K562 (cell line): ENCODE measurements around the gene CCDC27. TPM values are rescaled to one million over a fixed set of nuclear protein-coding genes. Genes with fewer than 3 reads are reported as not detected.

Experiments
- ARID1B ChIP-seq: fragments of 450-650 bp; IDR thresholded peaks from 2 replicates; pipeline ENCODE4 v1.6.1; 2016; ENCODE audit warnings: antibody characterized with exemption, mild to moderate bottlenecking, inconsistent platforms
- E2F3 ChIP-seq: fragments of 250-450 bp; sonication (Bioruptor Pico); IDR thresholded peaks from 2 replicates; pipeline ENCODE4 v1.4.0; 2020; ENCODE audit warnings: mild to moderate bottlenecking
- HNRNPK ChIP-seq: fragments of 200-400 bp; formaldehyde crosslinking; IDR thresholded peaks from one replicate; pipeline ENCODE4 v1.6.1; 2018; ENCODE audit warnings: mild to moderate bottlenecking, low read depth, low read length; ENCODE audit not compliant: poor library complexity, severe bottlenecking
- HNRNPL ChIP-seq: fragments of 200-400 bp; formaldehyde crosslinking; IDR thresholded peaks from 2 replicates; pipeline ENCODE4 v1.6.1; 2017; ENCODE audit warnings: low read depth, mild to moderate bottlenecking, low read length
- NR4A1 ChIP-seq, 2 experiments: fragments of 250-450 bp in 1 of 2; fragments of 450-650 bp in 1 of 2; sonication (Bioruptor Pico) in 1 of 2; IDR thresholded peaks; 2 replicates each; pipeline versions ENCODE4 v1.4.0 to v1.6.1; 2016 to 2020; ENCODE audit warnings: mild to moderate bottlenecking in 2 of 2, missing compliant biosample characterization in 1 of 2, missing genetic modification characterization in 1 of 2, moderate library complexity in 1 of 2
- PHF8 ChIP-seq: fragments of 200-600 bp; sonication (generic); IDR thresholded peaks from 2 replicates; pipeline ENCODE4 v1.6.1; 2012; ENCODE audit warnings: mixed run types, mild to moderate bottlenecking, inconsistent platforms, low read length, moderate library complexity, borderline replicate concordance
- POU5F1 ChIP-seq: fragments of 150-350 bp; IDR thresholded peaks from 2 replicates; pipeline ENCODE4 v1.6.1; 2014; ENCODE audit warnings: borderline replicate concordance, low read length, low read depth, mild to moderate bottlenecking; ENCODE audit not compliant: partially characterized antibody
- RUNX1 ChIP-seq: sonication (generic); IDR thresholded peaks from 2 replicates; pipeline ENCODE4 v1.6.1; 2016; ENCODE audit warnings: antibody characterized with exemption, low read depth
- TBL1XR1 ChIP-seq, 2 experiments: IDR thresholded peaks; 2 replicates each; pipeline ENCODE4 v1.6.1; 2012; ENCODE audit warnings: improper control_type of control experiment in 2 of 2, low read length in 2 of 2, mild to moderate bottlenecking in 1 of 2
- polyA plus RNA-seq, 8 experiments: library from polyadenylated mRNA; depleted of rRNA in 4 of 8; stranded (reverse) in 5 of 8; unstranded in 3 of 8; fragments of >200 nt; fragmentation: Nextera tagmentation in 2 of 8; fragmentation: Illumina TruSeq in 1 of 8; extraction: Ambion mirVana in 2 of 8; extraction: Trizol in 1 of 8; gene quantifications; 2 replicates each; pipeline versions ENCODE4 v1.2.1 to v1.2.3, GENCODE V29; 2011 to 2014; ENCODE audit warnings: inconsistent platforms in 1 of 8, missing spikeins in 1 of 8
- total RNA-seq, 7 experiments: library from RNA; depleted of rRNA in 6 of 7; stranded (reverse); fragments of >200 nt in 6 of 7; fragmentation: Illumina TruSeq in 2 of 7; extraction: Trizol in 2 of 7; gene quantifications; 2 replicates each; pipeline versions ENCODE4 v1.2.1 to v1.2.3, GENCODE V29; 2011 to 2021; ENCODE audit warnings: low replicate concordance in 1 of 7
- TF ChIP-seq, protein P1 (sequence below), 2 experiments: fragments of 450-650 bp; IDR thresholded peaks; 2 replicates each; pipeline ENCODE4 v1.6.1; 2016
- TF ChIP-seq, protein P2 (sequence below): fragments of 450-650 bp; IDR thresholded peaks from 2 replicates; pipeline ENCODE4 v1.6.1; 2016; ENCODE audit warnings: missing biosample characterization, missing genetic modification characterization
- TF ChIP-seq, protein P3 (sequence below), 2 experiments: fragments of 450-650 bp in 1 of 2; sonication (generic) in 1 of 2; formaldehyde crosslinking in 1 of 2; IDR thresholded peaks in 1 of 2; conservative IDR thresholded peaks in 1 of 2; 2 replicates each; pipeline versions ENCODE4 v1.6.1 to v1.8.1; 2016 to 2023; ENCODE audit warnings: mild to moderate bottlenecking in 2 of 2, moderate library complexity in 2 of 2, inconsistent platforms in 1 of 2, missing genetic modification reagents in 1 of 2
- TF ChIP-seq, protein P4 (sequence below): fragments of 450-650 bp; IDR thresholded peaks from 2 replicates; pipeline ENCODE4 v1.6.1; 2016; ENCODE audit warnings: low read depth

CCDC27 gene
- total and polyA plus RNA-seq, 9 of the 15 experiments (the other 6 are each of a cell fraction or from before 2014, with no cell fraction given), result 0.01 to 0.04 TPM; not detected in 7

DNA sequence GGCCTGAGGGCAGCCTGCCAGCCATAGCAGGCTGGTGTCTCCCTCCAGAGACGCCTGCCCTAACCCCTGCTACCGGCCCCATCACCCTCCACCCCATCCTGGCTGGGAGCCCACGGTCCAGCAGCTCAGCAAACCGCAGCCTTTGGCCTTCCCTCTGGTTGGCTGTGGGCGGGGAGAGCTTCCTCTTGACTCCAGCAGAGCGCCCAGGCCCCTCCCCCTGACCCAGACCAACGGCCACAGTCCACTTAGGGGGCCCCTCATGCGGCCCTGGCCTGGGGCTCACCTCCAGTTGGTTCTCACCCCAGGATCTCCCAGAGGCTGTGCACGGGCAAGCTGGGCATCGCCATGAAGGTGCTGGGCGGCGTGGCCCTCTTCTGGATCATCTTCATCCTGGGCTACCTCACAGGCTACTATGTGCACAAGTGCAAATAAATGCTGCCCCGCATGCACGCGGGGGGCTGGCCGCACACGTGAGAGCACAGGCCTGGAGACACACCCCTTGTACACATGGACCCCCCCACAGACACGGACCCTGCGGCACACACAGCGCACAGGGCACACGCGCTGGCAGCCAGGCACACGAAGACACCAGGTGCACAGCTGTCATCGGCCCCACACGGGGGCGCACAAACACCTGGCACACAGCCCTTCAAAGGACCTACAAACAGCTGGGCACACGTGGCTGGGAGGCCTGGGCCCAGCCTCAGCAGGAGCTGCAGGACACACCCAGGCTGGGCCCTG lies 23.4 kb downstream of the CCDC27 start (continued):
- TF ChIP-seq, protein P1, sequence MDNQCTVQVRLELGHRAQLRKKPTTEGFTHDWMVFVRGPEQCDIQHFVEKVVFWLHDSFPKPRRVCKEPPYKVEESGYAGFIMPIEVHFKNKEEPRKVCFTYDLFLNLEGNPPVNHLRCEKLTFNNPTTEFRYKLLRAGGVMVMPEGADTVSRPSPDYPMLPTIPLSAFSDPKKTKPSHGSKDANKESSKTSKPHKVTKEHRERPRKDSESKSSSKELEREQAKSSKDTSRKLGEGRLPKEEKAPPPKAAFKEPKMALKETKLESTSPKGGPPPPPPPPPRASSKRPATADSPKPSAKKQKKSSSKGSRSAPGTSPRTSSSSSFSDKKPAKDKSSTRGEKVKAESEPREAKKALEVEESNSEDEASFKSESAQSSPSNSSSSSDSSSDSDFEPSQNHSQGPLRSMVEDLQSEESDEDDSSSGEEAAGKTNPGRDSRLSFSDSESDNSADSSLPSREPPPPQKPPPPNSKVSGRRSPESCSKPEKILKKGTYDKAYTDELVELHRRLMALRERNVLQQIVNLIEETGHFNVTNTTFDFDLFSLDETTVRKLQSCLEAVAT (IDR thresholded peaks at IDR 0.05), result peak in 1 of 2 experiments; percentile 81; a peak in 2 of 4 replicates
- TF ChIP-seq, protein P2, sequence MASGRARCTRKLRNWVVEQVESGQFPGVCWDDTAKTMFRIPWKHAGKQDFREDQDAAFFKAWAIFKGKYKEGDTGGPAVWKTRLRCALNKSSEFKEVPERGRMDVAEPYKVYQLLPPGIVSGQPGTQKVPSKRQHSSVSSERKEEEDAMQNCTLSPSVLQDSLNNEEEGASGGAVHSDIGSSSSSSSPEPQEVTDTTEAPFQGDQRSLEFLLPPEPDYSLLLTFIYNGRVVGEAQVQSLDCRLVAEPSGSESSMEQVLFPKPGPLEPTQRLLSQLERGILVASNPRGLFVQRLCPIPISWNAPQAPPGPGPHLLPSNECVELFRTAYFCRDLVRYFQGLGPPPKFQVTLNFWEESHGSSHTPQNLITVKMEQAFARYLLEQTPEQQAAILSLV, result peak; percentile 45; the same call in 1 of the 2 replicates
- TF ChIP-seq RUNX1, result no peak
- TF ChIP-seq, protein P3, sequence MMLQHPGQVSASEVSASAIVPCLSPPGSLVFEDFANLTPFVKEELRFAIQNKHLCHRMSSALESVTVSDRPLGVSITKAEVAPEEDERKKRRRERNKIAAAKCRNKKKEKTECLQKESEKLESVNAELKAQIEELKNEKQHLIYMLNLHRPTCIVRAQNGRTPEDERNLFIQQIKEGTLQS (IDR thresholded peaks at IDR 0.05), result no peak
- TF ChIP-seq, protein P3 (CRISPR knock-in tag; conservative IDR thresholded peaks at IDR 0.05), result no peak
- peak; percentile 41 for TF ChIP-seq HNRNPK
- peak; percentile 96 for TF ChIP-seq HNRNPL
- peak; percentile 10 to 12; a peak in 1 of 4 replicates for TF ChIP-seq TBL1XR1 (IDR thresholded peaks at IDR 0.05; ENCODE audit: low read length in 2 of 2)
- peak; percentile 41; the same call in 1 of the 2 replicates for TF ChIP-seq E2F3
- TF ChIP-seq POU5F1, result no peak
- TF ChIP-seq NR4A1 (CRISPR knock-in tag; IDR thresholded peaks at IDR 0.05), result 0 out of 2 replicates have a peak, but pooled peaks have one; percentile 52
- peak; percentile 91 for TF ChIP-seq NR4A1 (tag; IDR thresholded peaks at IDR 0.05)
- TF ChIP-seq, protein P4, sequence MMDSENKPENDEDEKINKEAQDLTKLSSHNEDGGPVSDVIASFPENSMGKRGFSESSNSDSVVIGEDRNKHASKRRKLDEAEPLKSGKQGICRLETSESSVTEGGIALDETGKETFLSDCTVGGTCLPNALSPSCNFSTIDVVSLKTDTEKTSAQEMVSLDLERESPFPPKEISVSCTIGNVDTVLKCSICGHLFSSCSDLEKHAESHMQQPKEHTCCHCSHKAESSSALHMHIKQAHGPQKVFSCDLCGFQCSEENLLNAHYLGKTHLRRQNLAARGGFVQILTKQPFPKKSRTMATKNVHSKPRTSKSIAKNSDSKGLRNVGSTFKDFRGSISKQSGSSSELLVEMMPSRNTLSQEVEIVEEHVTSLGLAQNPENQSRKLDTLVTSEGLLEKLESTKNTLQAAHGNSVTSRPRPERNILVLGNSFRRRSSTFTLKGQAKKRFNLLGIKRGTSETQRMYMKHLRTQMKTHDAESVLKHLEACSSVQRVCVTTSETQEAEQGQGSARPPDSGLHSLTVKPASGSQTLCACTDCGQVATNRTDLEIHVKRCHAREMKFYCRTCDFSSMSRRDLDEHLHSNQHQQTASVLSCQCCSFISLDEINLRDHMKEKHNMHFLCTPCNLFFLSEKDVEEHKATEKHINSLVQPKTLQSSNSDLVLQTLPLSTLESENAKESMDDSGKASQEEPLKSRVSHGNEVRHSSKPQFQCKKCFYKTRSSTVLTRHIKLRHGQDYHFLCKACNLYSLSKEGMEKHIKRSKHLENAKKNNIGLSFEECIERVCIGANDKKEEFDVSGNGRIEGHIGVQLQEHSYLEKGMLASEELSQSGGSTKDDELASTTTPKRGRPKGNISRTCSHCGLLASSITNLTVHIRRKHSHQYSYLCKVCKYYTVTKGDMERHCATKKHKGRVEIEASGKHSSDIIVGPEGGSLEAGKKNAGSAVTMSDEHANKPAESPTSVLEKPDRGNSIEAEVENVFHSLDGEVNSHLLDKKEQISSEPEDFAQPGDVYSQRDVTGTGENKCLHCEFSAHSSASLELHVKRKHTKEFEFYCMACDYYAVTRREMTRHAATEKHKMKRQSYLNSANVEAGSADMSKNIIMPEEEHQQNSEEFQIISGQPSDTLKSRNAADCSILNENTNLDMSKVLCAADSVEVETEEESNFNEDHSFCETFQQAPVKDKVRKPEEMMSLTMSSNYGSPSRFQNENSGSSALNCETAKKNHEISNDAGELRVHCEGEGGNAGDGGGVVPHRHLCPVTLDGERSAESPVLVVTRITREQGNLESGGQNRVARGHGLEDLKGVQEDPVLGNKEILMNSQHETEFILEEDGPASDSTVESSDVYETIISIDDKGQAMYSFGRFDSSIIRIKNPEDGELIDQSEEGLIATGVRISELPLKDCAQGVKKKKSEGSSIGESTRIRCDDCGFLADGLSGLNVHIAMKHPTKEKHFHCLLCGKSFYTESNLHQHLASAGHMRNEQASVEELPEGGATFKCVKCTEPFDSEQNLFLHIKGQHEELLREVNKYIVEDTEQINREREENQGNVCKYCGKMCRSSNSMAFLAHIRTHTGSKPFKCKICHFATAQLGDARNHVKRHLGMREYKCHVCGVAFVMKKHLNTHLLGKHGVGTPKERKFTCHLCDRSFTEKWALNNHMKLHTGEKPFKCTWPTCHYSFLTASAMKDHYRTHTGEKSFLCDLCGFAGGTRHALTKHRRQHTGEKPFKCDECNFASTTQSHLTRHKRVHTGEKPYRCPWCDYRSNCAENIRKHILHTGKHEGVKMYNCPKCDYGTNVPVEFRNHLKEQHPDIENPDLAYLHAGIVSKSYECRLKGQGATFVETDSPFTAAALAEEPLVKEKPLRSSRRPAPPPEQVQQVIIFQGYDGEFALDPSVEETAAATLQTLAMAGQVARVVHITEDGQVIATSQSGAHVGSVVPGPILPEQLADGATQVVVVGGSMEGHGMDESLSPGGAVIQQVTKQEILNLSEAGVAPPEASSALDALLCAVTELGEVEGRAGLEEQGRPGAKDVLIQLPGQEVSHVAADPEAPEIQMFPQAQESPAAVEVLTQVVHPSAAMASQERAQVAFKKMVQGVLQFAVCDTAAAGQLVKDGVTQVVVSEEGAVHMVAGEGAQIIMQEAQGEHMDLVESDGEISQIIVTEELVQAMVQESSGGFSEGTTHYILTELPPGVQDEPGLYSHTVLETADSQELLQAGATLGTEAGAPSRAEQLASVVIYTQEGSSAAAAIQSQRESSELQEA, result no peak
- no peak; the same call in 1 of the 2 replicates for TF ChIP-seq PHF8
- peak; percentile 31; the same call in 1 of the 2 replicates for TF ChIP-seq ARID1B
